SK-N-MC (cell line): ENCODE data around the gene MAP4K5.
A peak's percentile ranks its signal among the peaks of the same experiment; 100 is the strongest.

Experiments used
- DNase-seq: peaks from one replicate; pipeline ENCODE4 v3.0.0-alpha.2; 2011; ENCODE audit warnings: low read depth, low spot score
- H3K27ac ChIP-seq: fragments of 200-600 bp; sonication (generic); 2 replicates; pipeline ENCODE4 v1.5.1; 2016; ENCODE audit warnings: mixed run types
- H3K36me3 ChIP-seq: fragments of 200-600 bp; sonication (generic); 2 replicates; pipeline ENCODE4 v1.6.1; 2017; ENCODE audit warnings: antibody characterized with exemption, low read length, mixed read lengths; ENCODE audit not compliant: insufficient read depth
- H3K4me3 ChIP-seq: fragments of 200-600 bp; sonication (generic); 2 replicates; pipeline ENCODE4 v1.5.1; 2016
- H3K9ac ChIP-seq: fragments of 200-600 bp; sonication (generic); 2 replicates; pipeline ENCODE4 v1.8.0; 2017; ENCODE audit warnings: mixed run types, mixed read lengths; ENCODE audit not compliant: insufficient read length
- H3K9me3 ChIP-seq: fragments of 200-600 bp; sonication (generic); 2 replicates; pipeline ENCODE4 v1.6.1; 2017; ENCODE audit warnings: low read depth, mild to moderate bottlenecking, antibody characterized with exemption, low read length, moderate library complexity, mixed read lengths
- EZH2 ChIP-seq: fragments of 200-600 bp; sonication (generic); IDR thresholded peaks from one replicate; pipeline ENCODE4 v1.6.1; 2017; ENCODE audit warnings: antibody characterized with exemption
- FOXP2 ChIP-seq: optimal IDR thresholded peaks from 2 replicates; pipeline ENCODE3; 2011; ENCODE audit warnings: mild to moderate bottlenecking, moderate library complexity; ENCODE audit not compliant: insufficient read depth; ENCODE audit errors: extremely low read length, control extremely low read depth
- POLR2AphosphoS5 ChIP-seq: IDR thresholded peaks from 2 replicates; pipeline ENCODE4 v1.6.1; 2012; ENCODE audit warnings: mild to moderate bottlenecking, low read depth, low read length, borderline replicate concordance

Gene MAP4K5

GRCh38 chr14:50534997-50535396 is 2.6 kb upstream of the MAP4K5 start:
- Histone ChIP-seq H3K36me3 (no peaks in the 10 kb centered on the region), H3K9me3 (no peaks in the 10 kb centered on the region), H3K9ac (no peak overlapping the region), H3K4me3 (no peak overlapping the region), H3K27ac (no peak overlapping the region)
- no peak for TF ChIP-seq EZH2
- TF ChIP-seq POLR2AphosphoS5: no peak
- no peak for TF ChIP-seq FOXP2
- DNase-seq: no peak

GRCh38 chr14:50534416-50534815 is 2.0 kb upstream of the MAP4K5 start:
- DNase-seq: no peak
- Histone ChIP-seq H3K9me3 (no peaks in the 10 kb centered on the region), H3K27ac (no peak overlapping the region), H3K9ac (no peak overlapping the region), H3K4me3 (no peak overlapping the region), H3K36me3 (no peaks in the 10 kb centered on the region)
- TF ChIP-seq FOXP2 (no peak), EZH2 (no peak), POLR2AphosphoS5 (no peak)

GRCh38 chr14:50533806-50534205 is 1.4 kb upstream of the MAP4K5 start:
- no peak for DNase-seq
- Histone ChIP-seq H3K9me3 (no peaks in the 10 kb centered on the region), H3K36me3 (peaks cover 2% of the 10 kb centered on the region; the same call in 1 of the 2 replicates), H3K4me3 (no peak overlapping the region), H3K27ac (no peak overlapping the region), H3K9ac (no peak overlapping the region)
- TF ChIP-seq POLR2AphosphoS5 (no peak), EZH2 (no peak), FOXP2 (no peak)

- Histone ChIP-seq H3K9ac (peak overlapping the region; percentile 88), H3K9me3 (no peaks in the 10 kb centered on the region), H3K36me3 (peaks cover 5% of the 10 kb centered on the region; the same call in 1 of the 2 replicates), H3K27ac (no peak overlapping the region), H3K4me3 (peak overlapping the region; percentile 93)
- no peak for TF ChIP-seq EZH2
- no peak for TF ChIP-seq FOXP2
- no peak for TF ChIP-seq POLR2AphosphoS5
- DNase-seq: no peak
Measured at GRCh38 chr14:50533241-50533705, 904 bp upstream of the MAP4K5 start.

GRCh38 chr14:50531595-50532501 is 521 bp downstream of the MAP4K5 start:
- Histone ChIP-seq H3K27ac (peak overlapping the region; percentile 39; the same call in 1 of the 2 replicates), H3K36me3 (peaks cover 5% of the 10 kb centered on the region; the same call in 1 of the 2 replicates), H3K4me3 (peak overlapping the region; percentile 93), H3K9me3 (no peaks in the 10 kb centered on the region), H3K9ac (peak overlapping the region; percentile 88)
- TF ChIP-seq POLR2AphosphoS5 (no peak), EZH2 (no peak), FOXP2 (no peak)
- DNase-seq: no peak

GRCh38 chr14:50530794-50531365 is 1.5 kb downstream of the MAP4K5 start:
- Histone ChIP-seq H3K4me3 (peak overlapping the region; percentile 93), H3K9me3 (no peaks in the 10 kb centered on the region), H3K27ac (no peak overlapping the region), H3K36me3 (peaks cover 5% of the 10 kb centered on the region; the same call in 1 of the 2 replicates), H3K9ac (peak overlapping the region; percentile 88)
- DNase-seq: no peak
- no peak for TF ChIP-seq FOXP2
- TF ChIP-seq POLR2AphosphoS5: no peak
- no peak for TF ChIP-seq EZH2

- H3K4me3 ChIP-seq: peak overlapping the region; percentile 93
- no peak overlapping the region for H3K27ac ChIP-seq
- peak overlapping the region; percentile 88 for H3K9ac ChIP-seq
- peaks cover 5% of the 10 kb centered on the region; the same call in 1 of the 2 replicates for H3K36me3 ChIP-seq
- DNase-seq: no peak
- no peak for TF ChIP-seq FOXP2
- no peaks in the 10 kb centered on the region for H3K9me3 ChIP-seq
Measured at GRCh38 chr14:50530358-50530757, 2.0 kb downstream of the MAP4K5 start.

GRCh38 chr14:50529288-50530179 is 2.8 kb downstream of the MAP4K5 start:
- DNase-seq: no peak
- peaks cover 5% of the 10 kb centered on the region; the same call in 1 of the 2 replicates for H3K36me3 ChIP-seq
- H3K9me3 ChIP-seq: no peaks in the 10 kb centered on the region
- peak overlapping the region; percentile 93 for H3K4me3 ChIP-seq
- no peak overlapping the region for H3K9ac ChIP-seq
- TF ChIP-seq POLR2AphosphoS5 (no peak), FOXP2 (no peak), EZH2 (no peak)
- H3K27ac ChIP-seq: no peak overlapping the region
